HG03066 (cell line): ENCODE data around the gene ATP2A2.
"Not testable (repeated sequence)": the region's sequence is repeated elsewhere in the genome, so short reads cannot be mapped to it uniquely, and the experiment has no call there.

ENCODE experiments used
- ATAC-seq: cut with Tn5 transposase; IDR thresholded peaks from one replicate; pipeline ENCODE4 v1.9.1; 2021; ENCODE audit warnings: low read depth; ENCODE audit not compliant: unreplicated experiment

ATP2A2 gene

GRCh38 chr12:110361216-110361615 is 80.2 kb downstream of the ATP2A2 start:
- ATAC-seq, result no peak

GRCh38 chr12:110365489-110366320 is 84.7 kb downstream of the ATP2A2 start:
- ATAC-seq, result no peak

- ATAC-seq, result no peak
Observed at GRCh38 chr12:110366321-110367142, 85.5 kb downstream of the ATP2A2 start.

GRCh38 chr12:110367181-110367864 is 86.3 kb downstream of the ATP2A2 start:
- no peak for ATAC-seq

- ATAC-seq, result no peak
Observed at GRCh38 chr12:110369992-110370391, 88.9 kb downstream of the ATP2A2 start.

- peak; percentile 27 for ATAC-seq
Observed at GRCh38 chr12:110370732-110371231, 89.7 kb downstream of the ATP2A2 start.

GRCh38 chr12:110371408-110372055 is 90.5 kb downstream of the ATP2A2 start:
- peak; percentile 67 for ATAC-seq

- ATAC-seq, result no peak
Observed at GRCh38 chr12:110372056-110372425, 91.0 kb downstream of the ATP2A2 start.

- no peak for ATAC-seq
Observed at GRCh38 chr12:110373025-110373424, 92.0 kb downstream of the ATP2A2 start.

GRCh38 chr12:110373425-110373824 is 92.4 kb downstream of the ATP2A2 start:
- no peak for ATAC-seq

- no peak for ATAC-seq
Observed at GRCh38 chr12:110373962-110374611, 93.0 kb downstream of the ATP2A2 start.

- not testable (repeated sequence) for ATAC-seq
Observed at GRCh38 chr12:110378131-110378790, 97.2 kb downstream of the ATP2A2 start.

GRCh38 chr12:110379197-110379596 is 98.2 kb downstream of the ATP2A2 start:
- no peak for ATAC-seq

GRCh38 chr12:110379631-110380030 is 98.6 kb downstream of the ATP2A2 start:
- no peak for ATAC-seq

- no peak for ATAC-seq
Observed at GRCh38 chr12:110382683-110383082, 101.6 kb downstream of the ATP2A2 start.
